GM23338 (cell line): ENCODE measurements around the gene IQSEC3.

Experiments used
- CREB1 ChIP-seq: fragments of 250-450 bp; sonication (Bioruptor Pico); IDR thresholded peaks from 2 replicates; pipeline ENCODE4 v1.5.0; 2020; ENCODE audit warnings: low read depth, mild to moderate bottlenecking, moderate library complexity
- EZH2 ChIP-seq: fragments of 200-600 bp; sonication (generic); IDR thresholded peaks from one replicate; pipeline ENCODE4 v1.8.0; 2017; ENCODE audit warnings: antibody characterized with exemption, mild to moderate bottlenecking, low read depth; ENCODE audit not compliant: unreplicated experiment
- EZH2phosphoT487 ChIP-seq: fragments of 200-600 bp; sonication (generic); IDR thresholded peaks from one replicate; pipeline ENCODE4 v1.8.1; 2018; ENCODE audit warnings: antibody characterized with exemption; ENCODE audit not compliant: unreplicated experiment
- POLR2AphosphoS5 ChIP-seq: IDR thresholded peaks from 2 replicates; pipeline ENCODE4 v1.6.1; 2016; ENCODE audit warnings: antibody characterized with exemption, low read depth
- STAT1 ChIP-seq: IDR thresholded peaks from one replicate; pipeline ENCODE4 v1.6.1; 2016; ENCODE audit warnings: antibody characterized with exemption; ENCODE audit not compliant: unreplicated experiment
- TF ChIP-seq, protein P1 (sequence below), 2 experiments: fragments of 200-600 bp in 1 of 2; sonication (generic) in 1 of 2; conservative IDR thresholded peaks; 2 replicates each; pipeline versions ENCODE4 v1.5.1 to v1.6.1; 2016 to 2017; ENCODE audit warnings: antibody characterized with exemption in 2 of 2, low read depth in 2 of 2, mild to moderate bottlenecking in 2 of 2, moderate library complexity in 1 of 2
- TF ChIP-seq, protein P2 (sequence below): IDR thresholded peaks from one replicate; pipeline ENCODE4 v1.6.1; 2018; ENCODE audit warnings: antibody characterized with exemption; ENCODE audit not compliant: unreplicated experiment

DNA sequence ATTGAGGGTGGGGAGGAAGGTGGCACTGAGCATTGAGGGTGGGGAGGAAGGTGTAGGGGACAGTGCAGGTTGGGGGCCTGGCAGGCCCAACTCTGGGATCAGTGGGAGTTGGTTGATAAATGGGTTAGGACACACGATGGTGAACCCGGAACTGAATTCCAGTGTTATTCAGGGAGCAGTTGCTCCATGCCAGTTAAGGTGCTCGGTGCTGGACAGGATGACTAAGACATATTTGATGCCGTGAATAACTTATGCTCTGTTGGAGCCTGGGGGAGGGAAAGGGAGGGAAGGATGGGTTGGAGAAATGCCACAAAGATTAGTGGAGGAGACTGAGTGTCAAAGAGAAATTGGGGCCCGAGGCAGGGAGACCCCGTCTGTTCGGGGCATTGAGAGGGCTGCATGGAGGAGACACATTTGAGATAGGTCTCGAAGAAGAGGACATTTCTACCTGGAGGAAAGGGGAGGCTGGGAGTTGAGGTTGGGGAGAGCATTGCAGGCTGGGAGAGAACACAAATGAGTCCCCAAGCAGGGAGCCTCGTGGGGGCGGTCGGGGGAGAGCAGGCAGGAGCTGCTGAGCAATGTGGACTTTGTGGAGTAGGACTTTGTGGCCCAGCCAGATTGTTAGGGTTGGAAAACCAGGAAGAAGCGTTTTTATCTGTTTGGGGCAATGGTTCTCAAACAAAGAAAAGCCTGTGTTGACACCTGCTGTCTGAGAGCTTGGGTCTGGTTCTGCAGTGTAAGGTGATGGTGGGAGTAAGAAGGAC, 65.3 kb downstream of the IQSEC3 start:
- TF ChIP-seq, protein P1, sequence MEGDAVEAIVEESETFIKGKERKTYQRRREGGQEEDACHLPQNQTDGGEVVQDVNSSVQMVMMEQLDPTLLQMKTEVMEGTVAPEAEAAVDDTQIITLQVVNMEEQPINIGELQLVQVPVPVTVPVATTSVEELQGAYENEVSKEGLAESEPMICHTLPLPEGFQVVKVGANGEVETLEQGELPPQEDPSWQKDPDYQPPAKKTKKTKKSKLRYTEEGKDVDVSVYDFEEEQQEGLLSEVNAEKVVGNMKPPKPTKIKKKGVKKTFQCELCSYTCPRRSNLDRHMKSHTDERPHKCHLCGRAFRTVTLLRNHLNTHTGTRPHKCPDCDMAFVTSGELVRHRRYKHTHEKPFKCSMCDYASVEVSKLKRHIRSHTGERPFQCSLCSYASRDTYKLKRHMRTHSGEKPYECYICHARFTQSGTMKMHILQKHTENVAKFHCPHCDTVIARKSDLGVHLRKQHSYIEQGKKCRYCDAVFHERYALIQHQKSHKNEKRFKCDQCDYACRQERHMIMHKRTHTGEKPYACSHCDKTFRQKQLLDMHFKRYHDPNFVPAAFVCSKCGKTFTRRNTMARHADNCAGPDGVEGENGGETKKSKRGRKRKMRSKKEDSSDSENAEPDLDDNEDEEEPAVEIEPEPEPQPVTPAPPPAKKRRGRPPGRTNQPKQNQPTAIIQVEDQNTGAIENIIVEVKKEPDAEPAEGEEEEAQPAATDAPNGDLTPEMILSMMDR (conservative IDR thresholded peaks at IDR 0.05; ENCODE audit: low read depth in 2 of 2), result no peak
- TF ChIP-seq EZH2 (no peak), EZH2phosphoT487 (no peak), CREB1 (CRISPR knock-in tag) (no peak), POLR2AphosphoS5 (no peak), STAT1 (no peak)
- TF ChIP-seq, protein P2, sequence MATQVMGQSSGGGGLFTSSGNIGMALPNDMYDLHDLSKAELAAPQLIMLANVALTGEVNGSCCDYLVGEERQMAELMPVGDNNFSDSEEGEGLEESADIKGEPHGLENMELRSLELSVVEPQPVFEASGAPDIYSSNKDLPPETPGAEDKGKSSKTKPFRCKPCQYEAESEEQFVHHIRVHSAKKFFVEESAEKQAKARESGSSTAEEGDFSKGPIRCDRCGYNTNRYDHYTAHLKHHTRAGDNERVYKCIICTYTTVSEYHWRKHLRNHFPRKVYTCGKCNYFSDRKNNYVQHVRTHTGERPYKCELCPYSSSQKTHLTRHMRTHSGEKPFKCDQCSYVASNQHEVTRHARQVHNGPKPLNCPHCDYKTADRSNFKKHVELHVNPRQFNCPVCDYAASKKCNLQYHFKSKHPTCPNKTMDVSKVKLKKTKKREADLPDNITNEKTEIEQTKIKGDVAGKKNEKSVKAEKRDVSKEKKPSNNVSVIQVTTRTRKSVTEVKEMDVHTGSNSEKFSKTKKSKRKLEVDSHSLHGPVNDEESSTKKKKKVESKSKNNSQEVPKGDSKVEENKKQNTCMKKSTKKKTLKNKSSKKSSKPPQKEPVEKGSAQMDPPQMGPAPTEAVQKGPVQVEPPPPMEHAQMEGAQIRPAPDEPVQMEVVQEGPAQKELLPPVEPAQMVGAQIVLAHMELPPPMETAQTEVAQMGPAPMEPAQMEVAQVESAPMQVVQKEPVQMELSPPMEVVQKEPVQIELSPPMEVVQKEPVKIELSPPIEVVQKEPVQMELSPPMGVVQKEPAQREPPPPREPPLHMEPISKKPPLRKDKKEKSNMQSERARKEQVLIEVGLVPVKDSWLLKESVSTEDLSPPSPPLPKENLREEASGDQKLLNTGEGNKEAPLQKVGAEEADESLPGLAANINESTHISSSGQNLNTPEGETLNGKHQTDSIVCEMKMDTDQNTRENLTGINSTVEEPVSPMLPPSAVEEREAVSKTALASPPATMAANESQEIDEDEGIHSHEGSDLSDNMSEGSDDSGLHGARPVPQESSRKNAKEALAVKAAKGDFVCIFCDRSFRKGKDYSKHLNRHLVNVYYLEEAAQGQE, result no peak
